ENCODE measurements around the gene SSC5D. TPM values are rescaled to one million over a fixed set of nuclear protein-coding genes. Genes with fewer than 3 reads are reported as not detected.

Gene SSC5D
- total RNA-seq, 1 experiment from 2014 or later = 1.5 TPM

DNA sequence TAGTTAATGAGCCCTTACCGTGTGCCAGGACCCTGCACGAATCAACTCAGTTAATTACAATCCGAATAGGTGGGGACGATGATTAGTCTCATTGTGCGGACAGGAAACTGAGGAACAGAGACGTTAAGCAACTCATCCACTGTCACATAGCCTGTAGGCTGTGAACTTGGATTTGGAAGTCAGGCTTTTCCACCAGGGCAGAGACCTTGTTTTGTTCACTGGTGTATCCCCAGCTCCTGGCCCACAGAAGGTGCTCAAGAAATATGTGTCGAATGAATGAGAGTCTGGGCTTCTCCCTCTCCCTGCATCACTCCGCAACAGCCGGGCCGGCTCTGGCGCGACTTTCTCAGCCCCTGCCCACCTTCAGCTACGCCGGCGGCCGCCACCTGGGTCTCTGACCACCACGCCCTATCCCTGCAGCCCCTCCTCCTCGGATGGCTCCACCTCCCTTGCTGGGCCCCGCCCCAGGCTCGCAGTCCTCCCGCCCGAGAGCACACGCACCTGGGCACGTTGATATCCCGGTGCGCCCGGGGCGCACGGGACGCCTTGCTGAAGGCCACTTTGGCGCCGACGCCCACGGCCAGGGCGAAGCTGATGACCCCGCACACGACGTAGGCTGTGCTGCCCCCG lies 46.4 kb upstream of the SSC5D start:
- Histone ChIP-seq H3K27me3 (ENCODE audit: insufficient read depth, low read length) (peaks cover 19% of the 10 kb centered on the region; the same call in 1 of the 2 replicates), H3K9me2 (ENCODE audit: insufficient read depth) (no peaks in the 10 kb centered on the region), H3K4me2 (ENCODE audit: low read length) (peak overlapping the region; percentile 40), H3K4me3 (replicated peaks in 1 of 2; ENCODE audit: low read depth in 1 of 2, low read length in 2 of 2) (no peak overlapping the region), H3K27ac (ENCODE audit: low read depth, low read length) (no peak overlapping the region), H4K20me1 (ENCODE audit: insufficient read depth) (no peaks in the 10 kb centered on the region), H3K9ac (ENCODE audit: low read length) (no peak overlapping the region), H3K36me3 (ENCODE audit: control insufficient read depth in 1 of 2, insufficient read depth in 2 of 2, low read length in 2 of 2) (no peaks in the 10 kb centered on the region), H2AFZ (ENCODE audit: low read depth, low read length, poor library complexity, severe bottlenecking) (no peak overlapping the region), H3K79me2 (ENCODE audit: insufficient read depth, low read length) (no peaks in the 10 kb centered on the region), H3K9me3 (ENCODE audit: control insufficient read depth in 1 of 2, insufficient read depth in 1 of 2, low read depth in 1 of 2, low read length in 2 of 2) (no peaks in the 10 kb centered on the region), H3K4me1 (ENCODE audit: control insufficient read depth in 1 of 2, insufficient read depth in 2 of 2, low read length in 2 of 2) (peaks cover 0 to 10% of the 10 kb centered on the region in 2 experiments; a peak in 2 of 4 replicates)
- RAD21 ChIA-PET (ENCODE audit: low non-redundant PET in 1 of 2, low total read pairs in 2 of 2, uncharacterized antibody in 2 of 2, unreplicated experiment in 2 of 2) = no interaction called here
- DNase-seq (ENCODE audit: low read depth, low spot score) (no peak), ATAC-seq (peak; percentile 72)
- intact Hi-C loops (cut with micrococcal nuclease) = loop anchor here (10.0 kb wide), 1 partner anchor 227 kb away; no protein-coding TSS in a partner anchor
- BruUV-seq (replicated peaks) = no TSS peak
- TF ChIP-seq ELF1 (IDR thresholded peaks at IDR 0.05; ENCODE audit: borderline replicate concordance, low read depth) = no peak
- no peak for TF ChIP-seq SIN3A (IDR thresholded peaks at IDR 0.05; ENCODE audit: low read depth)
- TF ChIP-seq, protein P1, sequence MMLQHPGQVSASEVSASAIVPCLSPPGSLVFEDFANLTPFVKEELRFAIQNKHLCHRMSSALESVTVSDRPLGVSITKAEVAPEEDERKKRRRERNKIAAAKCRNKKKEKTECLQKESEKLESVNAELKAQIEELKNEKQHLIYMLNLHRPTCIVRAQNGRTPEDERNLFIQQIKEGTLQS (IDR thresholded peaks at IDR 0.05) = no peak
- TF ChIP-seq, protein P2, sequence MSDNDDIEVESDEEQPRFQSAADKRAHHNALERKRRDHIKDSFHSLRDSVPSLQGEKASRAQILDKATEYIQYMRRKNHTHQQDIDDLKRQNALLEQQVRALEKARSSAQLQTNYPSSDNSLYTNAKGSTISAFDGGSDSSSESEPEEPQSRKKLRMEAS (IDR thresholded peaks at IDR 0.05) = peak; percentile 58; the same call in 1 of the 2 replicates
- TF ChIP-seq SRF (IDR thresholded peaks at IDR 0.05; ENCODE audit: low read depth) = no peak
- TF ChIP-seq EZH2phosphoT487 (IDR thresholded peaks at IDR 0.05; ENCODE audit: borderline replicate concordance) = no peak
- no peak for TF ChIP-seq CBX3 (IDR thresholded peaks at IDR 0.05; ENCODE audit: low read depth)
- CTCF ChIA-PET = no interaction called here
- POLR2A ChIA-PET = no interaction called here

DNA sequence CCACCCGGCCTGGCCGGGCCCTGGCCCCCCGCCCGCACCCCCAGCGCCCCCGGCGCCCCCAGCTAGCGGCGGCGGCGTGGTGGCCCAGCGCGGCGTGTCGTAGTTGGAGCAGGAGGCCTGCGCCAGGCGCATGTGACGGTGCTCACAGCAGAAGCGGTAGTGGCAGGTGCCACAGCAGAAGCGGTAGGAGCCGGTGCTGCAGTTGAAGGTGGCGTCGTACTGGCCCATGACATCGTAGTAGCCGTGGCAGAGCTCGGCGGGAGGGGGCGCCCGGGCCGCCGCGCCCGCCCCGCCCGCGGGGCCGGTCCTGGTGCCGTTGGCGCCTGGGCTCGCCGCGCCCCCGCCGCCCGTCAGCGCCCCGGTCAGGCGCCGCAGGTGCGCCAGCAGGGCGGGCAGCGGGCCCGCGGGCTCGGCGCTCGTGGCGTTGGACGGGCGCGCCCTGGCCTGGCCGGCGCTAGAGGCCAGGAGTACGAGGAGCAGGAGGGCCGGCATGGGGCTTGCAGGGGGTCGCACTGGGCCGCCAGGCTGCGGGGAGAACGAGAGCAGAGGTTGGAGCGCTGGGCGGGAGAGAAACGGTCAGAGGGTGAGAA lies 45.8 kb upstream of the SSC5D start:
- H3K4me2 ChIP-seq (ENCODE audit: low read length) = peak overlapping the region; percentile 40
- H4K20me1 ChIP-seq (ENCODE audit: insufficient read depth) = no peaks in the 10 kb centered on the region
- no peaks in the 10 kb centered on the region for H3K79me2 ChIP-seq (ENCODE audit: insufficient read depth, low read length)
- no peak overlapping the region for H3K4me3 ChIP-seq (replicated peaks in 1 of 2; ENCODE audit: low read depth in 1 of 2, low read length in 2 of 2)
- H3K4me1 ChIP-seq (ENCODE audit: control insufficient read depth in 1 of 2, insufficient read depth in 2 of 2, low read length in 2 of 2) = peaks cover 0 to 10% of the 10 kb centered on the region in 2 experiments; a peak in 2 of 4 replicates
- no peak for DNase-seq (ENCODE audit: low read depth, low spot score)
- no peak overlapping the region for H2AFZ ChIP-seq (ENCODE audit: low read depth, low read length, poor library complexity, severe bottlenecking)
- no peaks in the 10 kb centered on the region for H3K36me3 ChIP-seq (ENCODE audit: control insufficient read depth in 1 of 2, insufficient read depth in 2 of 2, low read length in 2 of 2)
- ChIA-PET CTCF (no interaction called here), RAD21 (ENCODE audit: low non-redundant PET in 1 of 2, low total read pairs in 2 of 2, uncharacterized antibody in 2 of 2, unreplicated experiment in 2 of 2) (no interaction called here), POLR2A (no interaction called here)
- intact Hi-C loops (cut with micrococcal nuclease) = loop anchor here (10.0 kb wide), 1 partner anchor 228 kb away; no protein-coding TSS in a partner anchor
- H3K27me3 ChIP-seq (ENCODE audit: insufficient read depth, low read length) = peaks cover 19% of the 10 kb centered on the region; the same call in 1 of the 2 replicates
- H3K9ac ChIP-seq (ENCODE audit: low read length) = no peak overlapping the region
- no peaks in the 10 kb centered on the region for H3K9me3 ChIP-seq (ENCODE audit: control insufficient read depth in 1 of 2, insufficient read depth in 1 of 2, low read depth in 1 of 2, low read length in 2 of 2)
- peak; percentile 68 for ATAC-seq
- no peak overlapping the region; the same call in 1 of the 2 replicates for H3K27ac ChIP-seq (ENCODE audit: low read depth, low read length)
- BruUV-seq (replicated peaks) = no TSS peak
- no peaks in the 10 kb centered on the region for H3K9me2 ChIP-seq (ENCODE audit: insufficient read depth)
- no peak for TF ChIP-seq TCF7L2 (IDR thresholded peaks at IDR 0.05; ENCODE audit: borderline replicate concordance, extremely low read depth, insufficient read depth, insufficient read length)
- no peak for TF ChIP-seq SIN3A (IDR thresholded peaks at IDR 0.05; ENCODE audit: low read depth)
- TF ChIP-seq, protein P1 (IDR thresholded peaks at IDR 0.05) = no peak
- no peak for TF ChIP-seq FOSL1 (IDR thresholded peaks at IDR 0.05; ENCODE audit: low read depth)
- TF ChIP-seq JUND (IDR thresholded peaks at IDR 0.05) = no peak
- TF ChIP-seq SRF (IDR thresholded peaks at IDR 0.05; ENCODE audit: low read depth) = no peak
- no peak for TF ChIP-seq POLR2A (IDR thresholded peaks at IDR 0.05; ENCODE audit: borderline replicate concordance, extremely low read depth, insufficient read depth, insufficient read length)
- no peak for TF ChIP-seq ZFX (IDR thresholded peaks at IDR 0.05)
- no peak for TF ChIP-seq SP1 (IDR thresholded peaks at IDR 0.05; ENCODE audit: low read depth)
- TF ChIP-seq, protein P3, sequence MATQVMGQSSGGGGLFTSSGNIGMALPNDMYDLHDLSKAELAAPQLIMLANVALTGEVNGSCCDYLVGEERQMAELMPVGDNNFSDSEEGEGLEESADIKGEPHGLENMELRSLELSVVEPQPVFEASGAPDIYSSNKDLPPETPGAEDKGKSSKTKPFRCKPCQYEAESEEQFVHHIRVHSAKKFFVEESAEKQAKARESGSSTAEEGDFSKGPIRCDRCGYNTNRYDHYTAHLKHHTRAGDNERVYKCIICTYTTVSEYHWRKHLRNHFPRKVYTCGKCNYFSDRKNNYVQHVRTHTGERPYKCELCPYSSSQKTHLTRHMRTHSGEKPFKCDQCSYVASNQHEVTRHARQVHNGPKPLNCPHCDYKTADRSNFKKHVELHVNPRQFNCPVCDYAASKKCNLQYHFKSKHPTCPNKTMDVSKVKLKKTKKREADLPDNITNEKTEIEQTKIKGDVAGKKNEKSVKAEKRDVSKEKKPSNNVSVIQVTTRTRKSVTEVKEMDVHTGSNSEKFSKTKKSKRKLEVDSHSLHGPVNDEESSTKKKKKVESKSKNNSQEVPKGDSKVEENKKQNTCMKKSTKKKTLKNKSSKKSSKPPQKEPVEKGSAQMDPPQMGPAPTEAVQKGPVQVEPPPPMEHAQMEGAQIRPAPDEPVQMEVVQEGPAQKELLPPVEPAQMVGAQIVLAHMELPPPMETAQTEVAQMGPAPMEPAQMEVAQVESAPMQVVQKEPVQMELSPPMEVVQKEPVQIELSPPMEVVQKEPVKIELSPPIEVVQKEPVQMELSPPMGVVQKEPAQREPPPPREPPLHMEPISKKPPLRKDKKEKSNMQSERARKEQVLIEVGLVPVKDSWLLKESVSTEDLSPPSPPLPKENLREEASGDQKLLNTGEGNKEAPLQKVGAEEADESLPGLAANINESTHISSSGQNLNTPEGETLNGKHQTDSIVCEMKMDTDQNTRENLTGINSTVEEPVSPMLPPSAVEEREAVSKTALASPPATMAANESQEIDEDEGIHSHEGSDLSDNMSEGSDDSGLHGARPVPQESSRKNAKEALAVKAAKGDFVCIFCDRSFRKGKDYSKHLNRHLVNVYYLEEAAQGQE (IDR thresholded peaks at IDR 0.05; ENCODE audit: low read depth) = no peak
